Sigmoid colon (tissue), 7 donors: ENCODE results near the gene USP40. TPM values are rescaled to one million over a fixed set of nuclear protein-coding genes. Genes with fewer than 3 reads are reported as not detected.
A peak's percentile ranks its signal among the peaks of the same experiment; 100 is the strongest.

Experiments used
- DNase-seq: peaks from one replicate; pipeline ENCODE4 v3.0.0-alpha.2; 2019
- H3K27ac ChIP-seq, 4 donors: fragments of 200-600 bp; sonication (generic); one replicate each; pipeline ENCODE4 v1.5.1; 2016 to 2019; ENCODE audit warnings: mild to moderate bottlenecking in 1 of 4
- H3K27me3 ChIP-seq, 3 donors: fragments of 200-600 bp; sonication (generic); one replicate each; pipeline ENCODE4 v1.5.1; 2019; ENCODE audit warnings: mild to moderate bottlenecking in 1 of 3
- H3K36me3 ChIP-seq, 4 donors: fragments of 200-600 bp; sonication (generic); one replicate each; pipeline ENCODE4 v1.5.1; 2016 to 2019
- H3K4me1 ChIP-seq, 4 donors: fragments of 200-600 bp; sonication (generic); one replicate each; pipeline ENCODE4 v1.5.1; 2017 to 2019
- H3K4me3 ChIP-seq, 4 donors: fragments of 200-600 bp; sonication (generic); one replicate each; pipeline ENCODE4 v1.5.1; 2017 to 2019; ENCODE audit warnings: mild to moderate bottlenecking in 2 of 4, moderate library complexity in 1 of 4
- H3K9me3 ChIP-seq, 4 donors: fragments of 200-600 bp in 3 of 4; sonication (generic) in 3 of 4; one replicate each; pipeline versions ENCODE4 v1.5.1 to v1.6.1; 2013 to 2019
- EP300 ChIP-seq, 4 donors: sonication (generic); formaldehyde crosslinking; IDR thresholded peaks; one replicate each; pipeline ENCODE4 v1.6.1; 2017; ENCODE audit warnings: antibody characterized with exemption in 4 of 4
- POLR2A ChIP-seq, 2 donors: fragments of 450-650 bp; IDR thresholded peaks; one replicate each; pipeline ENCODE4 v1.6.1; 2016; ENCODE audit warnings: antibody characterized with exemption in 2 of 2, mild to moderate bottlenecking in 2 of 2, moderate library complexity in 2 of 2
- POLR2AphosphoS5 ChIP-seq, 4 donors: sonication (generic); formaldehyde crosslinking; IDR thresholded peaks; one replicate each; pipeline ENCODE4 v1.6.1; 2017; ENCODE audit warnings: antibody characterized with exemption in 4 of 4
- WGBS, 2 donors: extraction: QIAGEN DNeasy Blood & Tissue Kit; methylation state at CpG; one replicate each; pipeline ENCODE4 v1.1.7; 2013; 5-methylcytosine and 5-hydroxymethylcytosine counted together
- intact Hi-C: fragments of 100-400 bp; cut with DNase I; formaldehyde crosslinking; loops from one replicate; pipeline ENCODE4 v1.15.1; 2023
- polyA plus RNA-seq, 3 donors: library from polyadenylated mRNA; stranded (reverse); fragments of 200-250 nt; gene quantifications; one replicate each; pipeline ENCODE4 v1.2.3, GENCODE V29; 2013
- total RNA-seq, 4 donors: library from RNA; depleted of rRNA; stranded (reverse); fragments of >200 nt; gene quantifications; one replicate each; pipeline ENCODE4 v1.1.0, GENCODE V29; 2016
- TF ChIP-seq, protein P1 (sequence below), 4 experiments: fragments of 450-650 bp in 3 of 4; fragments of 200-600 bp in 1 of 4; IDR thresholded peaks; one replicate each; pipeline ENCODE4 v1.5.1; 2016 to 2019; ENCODE audit warnings: antibody characterized with exemption in 4 of 4, mild to moderate bottlenecking in 3 of 4, moderate library complexity in 2 of 4
- donor health status: healthy with polysubstance abuse.
- donor health status: Bipolar disorder and iron deficiency.
- donor health status: healthy.

Gene USP40
- total and polyA plus RNA-seq, 7 donors: 9.6 to 34.5 (median 23.4) TPM

DNA sequence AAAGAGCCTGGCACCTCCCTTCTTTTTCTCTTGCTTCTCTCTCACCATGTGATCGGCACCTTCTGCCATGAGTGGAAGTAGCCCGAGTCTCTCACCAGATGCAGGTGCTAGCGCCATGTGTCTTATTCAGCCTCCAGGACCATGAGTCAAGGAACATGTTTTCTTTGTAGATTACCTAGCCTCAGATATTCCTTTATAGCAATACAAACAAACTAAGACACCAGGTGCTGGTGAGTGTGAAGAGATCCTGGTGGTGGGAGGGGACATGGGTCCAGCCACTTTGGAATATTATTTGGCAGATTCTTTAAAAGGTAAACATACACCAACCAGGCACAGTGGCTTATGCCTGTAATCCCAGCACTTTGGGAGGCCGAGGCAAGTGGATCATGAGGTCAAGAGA, 5.9 kb upstream of the USP40 start:
- H3K36me3 ChIP-seq: no peaks in the 10 kb centered on the region
- no peak overlapping the region for H3K27ac ChIP-seq
- H3K9me3 ChIP-seq: no peaks in the 10 kb centered on the region
- no peaks in the 10 kb centered on the region for H3K4me1 ChIP-seq
- no peaks in the 10 kb centered on the region for H3K27me3 ChIP-seq
- intact Hi-C loops: no loop called here
- DNase-seq: no peak
- WGBS, 2 donors: 60 to 92% methylated on average over 4 of the region's 4 CpGs
- TF ChIP-seq POLR2AphosphoS5 (IDR thresholded peaks at IDR 0.05) (no peak), POLR2A (IDR thresholded peaks at IDR 0.05) (no peak)
- H3K4me3 ChIP-seq: no peak overlapping the region

DNA sequence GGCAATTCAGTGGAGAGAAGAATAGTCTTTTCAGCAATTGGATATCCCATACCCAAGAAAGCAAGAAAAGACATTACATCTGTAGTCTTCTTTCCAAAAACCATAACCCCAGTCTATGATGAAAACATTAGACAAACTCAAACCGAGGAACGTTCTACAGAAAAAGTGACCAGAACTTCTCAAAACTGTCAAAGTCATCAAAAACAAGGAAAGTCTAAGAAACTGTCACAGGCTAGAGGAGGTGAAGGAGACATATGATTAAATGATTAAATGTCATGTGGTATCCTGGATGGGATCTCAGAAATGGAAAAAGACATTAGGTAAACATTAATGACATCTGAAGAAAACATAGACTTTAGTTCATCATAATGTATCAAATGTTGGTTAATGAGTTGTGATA, 4.9 kb upstream of the USP40 start:
- H3K4me1 ChIP-seq: no peaks in the 10 kb centered on the region
- DNase-seq: no peak
- H3K9me3 ChIP-seq: no peaks in the 10 kb centered on the region
- H3K27ac ChIP-seq: no peak overlapping the region
- TF ChIP-seq POLR2A (IDR thresholded peaks at IDR 0.05) (no peak), EP300 (IDR thresholded peaks at IDR 0.05) (no peak), POLR2AphosphoS5 (IDR thresholded peaks at IDR 0.05) (no peak)
- TF ChIP-seq, protein P1, sequence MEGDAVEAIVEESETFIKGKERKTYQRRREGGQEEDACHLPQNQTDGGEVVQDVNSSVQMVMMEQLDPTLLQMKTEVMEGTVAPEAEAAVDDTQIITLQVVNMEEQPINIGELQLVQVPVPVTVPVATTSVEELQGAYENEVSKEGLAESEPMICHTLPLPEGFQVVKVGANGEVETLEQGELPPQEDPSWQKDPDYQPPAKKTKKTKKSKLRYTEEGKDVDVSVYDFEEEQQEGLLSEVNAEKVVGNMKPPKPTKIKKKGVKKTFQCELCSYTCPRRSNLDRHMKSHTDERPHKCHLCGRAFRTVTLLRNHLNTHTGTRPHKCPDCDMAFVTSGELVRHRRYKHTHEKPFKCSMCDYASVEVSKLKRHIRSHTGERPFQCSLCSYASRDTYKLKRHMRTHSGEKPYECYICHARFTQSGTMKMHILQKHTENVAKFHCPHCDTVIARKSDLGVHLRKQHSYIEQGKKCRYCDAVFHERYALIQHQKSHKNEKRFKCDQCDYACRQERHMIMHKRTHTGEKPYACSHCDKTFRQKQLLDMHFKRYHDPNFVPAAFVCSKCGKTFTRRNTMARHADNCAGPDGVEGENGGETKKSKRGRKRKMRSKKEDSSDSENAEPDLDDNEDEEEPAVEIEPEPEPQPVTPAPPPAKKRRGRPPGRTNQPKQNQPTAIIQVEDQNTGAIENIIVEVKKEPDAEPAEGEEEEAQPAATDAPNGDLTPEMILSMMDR (IDR thresholded peaks at IDR 0.05): no peak
- intact Hi-C loops: no loop called here
- 89 to 90% methylated on average over 2 of the region's 2 CpGs for WGBS, 2 donors
- H3K36me3 ChIP-seq: no peaks in the 10 kb centered on the region
- H3K27me3 ChIP-seq: no peaks in the 10 kb centered on the region
- H3K4me3 ChIP-seq: no peak overlapping the region

DNA sequence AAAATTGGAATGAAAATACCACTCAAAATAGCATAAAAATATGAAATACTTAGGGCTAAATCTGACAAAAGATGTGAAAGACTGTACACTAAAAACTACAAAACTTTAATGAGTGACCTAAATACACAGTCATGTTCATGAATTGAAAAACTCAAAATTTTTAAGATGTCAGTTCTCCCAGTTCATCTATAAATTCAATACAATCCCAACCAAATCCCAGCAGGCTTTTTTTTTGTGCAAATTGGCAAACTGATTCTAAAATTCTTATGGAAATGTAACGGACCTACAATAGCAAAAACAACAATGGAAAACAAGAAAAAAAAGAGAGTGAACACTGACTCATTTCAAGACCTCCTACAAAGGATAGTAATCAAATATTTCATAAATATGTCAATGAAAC, 4.4 kb upstream of the USP40 start:
- no peak for DNase-seq
- intact Hi-C loops: no loop called here
- TF ChIP-seq, protein P1 (IDR thresholded peaks at IDR 0.05): no peak
- TF ChIP-seq EP300 (IDR thresholded peaks at IDR 0.05) (no peak), POLR2A (IDR thresholded peaks at IDR 0.05) (no peak), POLR2AphosphoS5 (IDR thresholded peaks at IDR 0.05) (no peak)
- Histone ChIP-seq H3K36me3 (no peaks in the 10 kb centered on the region), H3K4me3 (no peak overlapping the region), H3K27ac (no peak overlapping the region), H3K4me1 (no peaks in the 10 kb centered on the region), H3K9me3 (no peaks in the 10 kb centered on the region), H3K27me3 (no peaks in the 10 kb centered on the region)
- 77 to 80% methylated on average over 1 of the region's 1 CpG for WGBS, 2 donors

DNA sequence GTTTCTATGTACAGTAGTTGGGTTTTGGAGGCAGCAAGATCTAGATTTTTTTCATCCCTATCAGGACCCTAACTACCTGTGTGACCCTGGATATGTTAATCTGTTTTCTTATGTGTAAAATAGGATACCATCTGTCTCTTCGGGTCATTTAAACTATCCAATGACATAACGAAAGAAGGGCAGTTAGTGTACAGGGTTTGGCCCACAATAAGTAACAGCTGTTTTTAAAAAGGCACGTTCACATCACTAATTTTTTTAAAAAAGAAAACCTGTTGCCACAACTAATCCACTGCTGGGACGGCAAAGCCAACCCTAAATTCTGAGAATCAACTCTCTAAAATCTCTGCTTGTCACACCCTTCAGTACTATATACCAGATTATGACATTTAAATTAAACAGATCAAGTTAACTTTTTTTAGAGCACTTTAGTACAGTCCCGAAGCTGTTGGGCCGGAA, 869 bp downstream of the USP40 start:
- Histone ChIP-seq H3K36me3 (no peaks in the 10 kb centered on the region), H3K27me3 (no peaks in the 10 kb centered on the region), H3K9me3 (no peaks in the 10 kb centered on the region), H3K27ac (peak overlapping the region; percentile 90 to 99 (median 96)), H3K4me1 (peaks cover 0 to 17% (median 3%) of the 10 kb centered on the region in 4 donors), H3K4me3 (peak overlapping the region; percentile 85 to 96 (median 94))
- intact Hi-C loops: loop anchor here (5.0 kb wide), 1 partner anchor 868 kb away; the partner anchor contains the start of gene GIGYF2
- no peak for DNase-seq
- TF ChIP-seq POLR2AphosphoS5 (IDR thresholded peaks at IDR 0.05) (no peak), POLR2A (IDR thresholded peaks at IDR 0.05) (no peak), EP300 (IDR thresholded peaks at IDR 0.05) (no peak)
- TF ChIP-seq, protein P1 (IDR thresholded peaks at IDR 0.05): no peak
- WGBS, 2 donors: 1 to 2% methylated on average over 6 of the region's 6 CpGs

DNA sequence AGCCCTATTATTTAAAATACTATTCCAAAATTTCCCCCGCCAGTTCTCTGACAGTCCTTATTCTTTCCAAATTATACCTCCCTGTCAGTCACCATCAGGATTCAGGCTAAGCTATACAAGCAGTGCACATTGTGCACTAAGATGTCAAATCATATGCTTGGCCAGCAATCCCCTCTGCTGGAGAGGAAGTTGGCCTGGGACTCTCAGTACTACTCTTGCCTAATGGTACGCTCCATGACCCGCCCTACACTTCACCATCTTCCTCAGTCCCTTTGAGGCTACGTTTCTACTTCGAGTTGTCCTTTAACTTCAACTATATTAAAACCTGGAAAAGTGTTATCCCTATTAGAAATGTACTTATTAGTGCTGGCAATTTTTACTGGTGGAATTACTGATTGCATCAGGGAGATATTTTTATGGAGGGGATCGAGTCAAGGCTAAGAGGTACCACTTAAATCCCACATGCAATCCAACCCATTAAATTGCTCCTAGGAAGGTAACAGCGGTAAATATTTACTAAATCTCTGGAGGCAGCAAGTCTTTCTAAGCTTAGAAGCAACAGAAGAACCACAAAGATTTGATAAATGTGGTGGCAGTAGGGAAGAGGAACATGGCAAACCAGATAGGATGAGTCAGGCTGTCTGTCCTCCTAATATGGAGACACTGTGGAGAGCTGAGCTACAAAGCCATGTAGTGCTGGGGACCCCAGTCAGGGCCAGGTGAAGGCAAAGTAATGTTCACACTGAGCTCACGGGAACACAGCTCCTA, 2.7 kb downstream of the USP40 start:
- H3K9me3 ChIP-seq: no peaks in the 10 kb centered on the region
- no peak for TF ChIP-seq POLR2A (IDR thresholded peaks at IDR 0.05)
- TF ChIP-seq, protein P1 (IDR thresholded peaks at IDR 0.05): no peak
- no peak for TF ChIP-seq POLR2AphosphoS5 (IDR thresholded peaks at IDR 0.05)
- no peak for TF ChIP-seq EP300 (IDR thresholded peaks at IDR 0.05)
- intact Hi-C loops: no loop called here
- H3K27ac ChIP-seq: no peak overlapping the region
- H3K36me3 ChIP-seq: peaks cover 0 to 9% (median 1%) of the 10 kb centered on the region in 4 donors
- H3K4me1 ChIP-seq: peaks cover 0 to 17% (median 3%) of the 10 kb centered on the region in 4 donors
- H3K4me3 ChIP-seq: no peak overlapping the region
- 85 to 90% methylated on average over 8 of the region's 8 CpGs for WGBS, 2 donors
- no peak for DNase-seq
- no peaks in the 10 kb centered on the region for H3K27me3 ChIP-seq
